K562 (cell line): ENCODE data around the gene ANO6. TPM values are rescaled to one million over a fixed set of nuclear protein-coding genes. Genes with fewer than 3 reads are reported as not detected.

Experiments used
- ATAC-seq: fragments of 200-7000 bp; cut with Tn5 transposase; 3 replicates; pipeline ENCODE4 v1.9.1; 2020; ENCODE audit warnings: moderate library complexity
- BruUV-seq: library from RNA; stranded (reverse); fragments of 400-500 nt; replicated peaks from 2 replicates; lab custom pipeline; 2021; lab: Mats Ljungman, UMichigan
- CTCF ChIA-PET: fragments of 300-600 bp; formaldehyde crosslinking; extraction: SDS; loops from one replicate; lab custom pipeline; 2021; ENCODE audit warnings: low intra/inter-chr PET ratio; lab: Yijun Ruan, JAX
- POLR2A ChIA-PET: fragments of 300-600, 350-650 bp; sonication (Branson Sonifier 250); formaldehyde crosslinking; extraction: SDS; loops from one replicate; lab custom pipeline; 2021; ENCODE audit warnings: antibody characterized with exemption, inconsistent platforms; lab: Yijun Ruan, JAX
- DNase-seq, 4 experiments: peaks; one replicate each; pipeline versions ENCODE4 v3.0.0 to v3.0.0-alpha.2; 2011 to 2018; ENCODE audit warnings: low spot score in 3 of 4, mixed read lengths in 3 of 4; ENCODE audit errors: extremely low read depth in 1 of 4
- FAIRE-seq: peaks from 2 replicates; lab custom pipeline; 2011; peaks lifted over from hg19 to GRCh38; lab: Jason Lieb, UNC
- H2AFZ ChIP-seq: 2 replicates; pipeline ENCODE4 v1.6.0; 2011; ENCODE audit warnings: low read depth, low read length, control low read depth, inconsistent platforms
- H3K27ac ChIP-seq: fragments of 200-600 bp; 3 replicates; pipeline ENCODE4 v1.8.0; 2011; ENCODE audit warnings: low read depth, mild to moderate bottlenecking, control low read depth, inconsistent platforms, low read length, moderate library complexity, mixed read lengths; ENCODE audit errors: extremely low read depth
- H3K27me3 ChIP-seq, 2 experiments: fragments of 300-600 bp in 1 of 2; 2 replicates in 1 of 2; 3 replicates in 1 of 2; pipeline versions ENCODE4 v1.6.0 to v1.8.0; 2011; ENCODE audit warnings: inconsistent platforms in 2 of 2, low read length in 2 of 2, mild to moderate bottlenecking in 1 of 2, mixed read lengths in 1 of 2, moderate library complexity in 1 of 2; ENCODE audit not compliant: control insufficient read depth in 2 of 2, insufficient read depth in 2 of 2
- H3K36me3 ChIP-seq: fragments of 300-600 bp; 3 replicates; pipeline ENCODE4 v1.8.0; 2011; ENCODE audit warnings: mild to moderate bottlenecking, low read length, inconsistent platforms; ENCODE audit not compliant: control insufficient read depth, insufficient read depth
- H3K4me1 ChIP-seq, 2 experiments: fragments of 200-600 bp in 1 of 2; replicated peaks in 1 of 2; 2 replicates in 1 of 2; 3 replicates in 1 of 2; pipeline versions ENCODE4 v1.5.1 to v1.8.0; 2011; ENCODE audit warnings: inconsistent platforms in 2 of 2, low read length in 2 of 2, mild to moderate bottlenecking in 1 of 2, mixed read lengths in 1 of 2, moderate library complexity in 1 of 2; ENCODE audit not compliant: control insufficient read depth in 2 of 2, insufficient read depth in 2 of 2
- H3K4me2 ChIP-seq: 2 replicates; pipeline ENCODE4 v1.6.1; 2011; ENCODE audit warnings: low read length, control low read depth, inconsistent platforms, mixed read lengths; ENCODE audit not compliant: insufficient read depth
- H3K4me3 ChIP-seq: fragments of 200-600 bp; sonication (generic), shearing (Covaris generic); 2 replicates; pipeline ENCODE4 v1.5.1; 2016; ENCODE audit warnings: control low read depth, inconsistent platforms
- H3K79me2 ChIP-seq: fragments of 200-600 bp; 3 replicates; pipeline ENCODE4 v1.8.0; 2011; ENCODE audit warnings: low read length, inconsistent platforms; ENCODE audit not compliant: control insufficient read depth, insufficient read depth
- H3K9ac ChIP-seq, 2 experiments: 2 replicates each; pipeline versions ENCODE4 v1.6.0 to v1.6.1; 2011; ENCODE audit warnings: low read depth in 2 of 2, low read length in 2 of 2, control low read depth in 1 of 2, inconsistent platforms in 1 of 2, mild to moderate bottlenecking in 1 of 2, mixed read lengths in 1 of 2; ENCODE audit not compliant: insufficient read depth in 1 of 2
- H3K9me1 ChIP-seq: one replicate; pipeline ENCODE4 v1.6.0; 2011; ENCODE audit warnings: inconsistent platforms, mild to moderate bottlenecking, low read length, moderate library complexity; ENCODE audit not compliant: control insufficient read depth, insufficient read depth
- H3K9me3 ChIP-seq: replicated peaks from 2 replicates; pipeline ENCODE4 v1.5.1; 2011; ENCODE audit warnings: low read depth, low read length, inconsistent platforms; ENCODE audit not compliant: control insufficient read depth, insufficient read depth
- H4K20me1 ChIP-seq: replicated peaks from 2 replicates; pipeline ENCODE4 v1.6.1; 2011; ENCODE audit warnings: low read length, inconsistent platforms, mixed read lengths; ENCODE audit not compliant: control insufficient read depth, insufficient read depth
- CHD2 ChIP-seq: IDR thresholded peaks from 2 replicates; pipeline ENCODE4 v1.6.1; 2011; ENCODE audit warnings: low read depth, low read length
- E4F1 ChIP-seq: fragments of 250-450 bp; sonication (Bioruptor Pico); IDR thresholded peaks from 2 replicates; pipeline ENCODE4 v1.5.0; 2021; ENCODE audit warnings: mild to moderate bottlenecking, borderline replicate concordance
- JUNB ChIP-seq: fragments of 450-650 bp; formaldehyde crosslinking; conservative IDR thresholded peaks from 2 replicates; pipeline ENCODE4 v1.4.0; 2020; ENCODE audit warnings: mild to moderate bottlenecking
- MAFK ChIP-seq: IDR thresholded peaks from 2 replicates; pipeline ENCODE4 v1.6.1; 2011; ENCODE audit warnings: low read length, improper control_type of control experiment
- MCM7 ChIP-seq, 2 experiments: fragments of 450-650 bp; IDR thresholded peaks; 2 replicates each; pipeline ENCODE4 v1.6.1; 2016 to 2018
- MTA2 ChIP-seq: fragments of 450-650 bp; IDR thresholded peaks from 2 replicates; pipeline ENCODE4 v1.6.1; 2016; ENCODE audit warnings: low read depth
- NR2C2 ChIP-seq, 2 experiments: fragments of 200-800 bp in 1 of 2; sonication (Bioruptor generic) in 1 of 2; sonication (generic) in 1 of 2; formaldehyde crosslinking in 1 of 2; IDR thresholded peaks; 2 replicates each; pipeline versions ENCODE4 v1.6.1 to v1.8.0; 2016 to 2022; ENCODE audit warnings: mild to moderate bottlenecking in 1 of 2, missing compliant biosample characterization in 1 of 2, missing genetic modification characterization in 1 of 2, missing genetic modification reagents in 1 of 2
- ZBTB26 ChIP-seq: fragments of 450-650 bp; formaldehyde crosslinking; IDR thresholded peaks from 2 replicates; pipeline ENCODE4 v1.4.0; 2022; ENCODE audit warnings: missing genetic modification characterization
- ZBTB7A ChIP-seq: IDR thresholded peaks from 2 replicates; pipeline ENCODE4 v1.6.1; 2011; ENCODE audit warnings: low read depth, mild to moderate bottlenecking, low read length, moderate library complexity, borderline replicate concordance; ENCODE audit not compliant: control insufficient read depth
- ZNF316 ChIP-seq: fragments of 450-650 bp; IDR thresholded peaks from 2 replicates; pipeline ENCODE4 v1.6.1; 2016
- ZNF449 ChIP-seq: fragments of 250-450 bp; sonication (Bioruptor Pico); IDR thresholded peaks from 2 replicates; pipeline ENCODE4 v1.8.0; 2022; ENCODE audit warnings: moderate library complexity, mild to moderate bottlenecking, inconsistent platforms
- in situ Hi-C: fragments of 300-500 bp; cut with MboI; formaldehyde crosslinking; loops from 4 replicates; pipeline ENCODE4 v1.15.0; 2018; ENCODE audit warnings: inconsistent platforms, mixed read lengths
- intact Hi-C: fragments of 100-400 bp; cut with micrococcal nuclease; formaldehyde crosslinking; loops from 2 replicates; pipeline ENCODE4 v1.14.2; 2022
- polyA plus RNA-seq, 8 experiments: library from polyadenylated mRNA; depleted of rRNA in 4 of 8; stranded (reverse) in 5 of 8; unstranded in 3 of 8; fragments of >200 nt; fragmentation: Nextera tagmentation in 2 of 8; fragmentation: Illumina TruSeq in 1 of 8; extraction: Ambion mirVana in 2 of 8; extraction: Trizol in 1 of 8; gene quantifications; 2 replicates each; pipeline versions ENCODE4 v1.2.1 to v1.2.3, GENCODE V29; 2011 to 2014; ENCODE audit warnings: inconsistent platforms in 1 of 8, missing spikeins in 1 of 8
- total RNA-seq, 7 experiments: library from RNA; depleted of rRNA in 6 of 7; stranded (reverse); fragments of >200 nt in 6 of 7; fragmentation: Illumina TruSeq in 2 of 7; extraction: Trizol in 2 of 7; gene quantifications; 2 replicates each; pipeline versions ENCODE4 v1.2.1 to v1.2.3, GENCODE V29; 2011 to 2021; ENCODE audit warnings: low replicate concordance in 1 of 7
- TF ChIP-seq, protein P1 (sequence below): fragments of 450-650 bp; IDR thresholded peaks from one replicate; pipeline ENCODE4 v1.6.1; 2018; ENCODE audit warnings: mild to moderate bottlenecking, moderate library complexity; ENCODE audit not compliant: partially characterized antibody
- TF ChIP-seq, protein P2 (sequence below): fragments of 150-350 bp; IDR thresholded peaks from 2 replicates; pipeline ENCODE4 v1.6.1; 2014; ENCODE audit warnings: low read depth, mild to moderate bottlenecking, low read length, borderline replicate concordance

ANO6 gene
- total and polyA plus RNA-seq, 9 of the 15 experiments (the other 6 are each of a cell fraction or from before 2014, with no cell fraction given) = 3.5 to 24.7 (median 20.3) TPM

DNA sequence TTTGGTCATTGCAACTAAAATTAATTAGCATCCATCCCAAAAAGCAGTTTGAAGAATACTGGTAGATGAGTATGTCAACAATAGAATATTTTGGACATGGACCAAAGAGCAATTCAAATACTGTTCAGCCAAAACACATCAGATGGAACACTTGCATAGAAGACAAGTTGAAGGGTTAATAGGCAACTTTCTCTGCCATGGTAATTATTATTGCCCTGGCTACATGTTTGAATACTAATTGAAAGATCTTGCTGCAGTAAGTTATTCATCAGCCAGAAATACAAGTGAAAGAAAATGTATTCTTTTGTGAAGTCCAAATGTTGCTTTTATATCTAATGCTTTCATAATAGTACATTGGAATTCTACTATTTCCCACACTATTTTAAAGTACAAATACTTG lies 10.1 kb downstream of the ANO6 start:
- H3K79me2 ChIP-seq = peaks cover 47% of the 10 kb centered on the region
- ChIA-PET POLR2A (no interaction called here), CTCF (no interaction called here)
- H3K4me2 ChIP-seq = no peak overlapping the region
- H2AFZ ChIP-seq = no peak overlapping the region
- peaks cover 2% of the 10 kb centered on the region; the same call in 2 of the 3 replicates for H3K36me3 ChIP-seq
- no peaks in the 10 kb centered on the region for H3K27me3 ChIP-seq
- no TSS peak for BruUV-seq
- 0 out of 2 replicates have a peak, but pooled peaks cover 8% of the 10 kb centered on the region for H4K20me1 ChIP-seq
- peaks cover 4 to 10% of the 10 kb centered on the region in 2 experiments; a peak in 4 of 5 replicates for H3K4me1 ChIP-seq
- intact Hi-C loops = no loop called here
- DNase-seq = no peak
- H3K4me3 ChIP-seq = no peak overlapping the region
- no peaks in the 10 kb centered on the region for H3K9me3 ChIP-seq
- peak; percentile 15 for FAIRE-seq
- H3K27ac ChIP-seq = no peak overlapping the region
- in situ Hi-C loops = no loop called here
- no peaks in the 10 kb centered on the region for H3K9me1 ChIP-seq
- no peak for ATAC-seq
- H3K9ac ChIP-seq = no peak overlapping the region
- TF ChIP-seq MAFK (no peak), NR2C2 (CRISPR knock-in tag; IDR thresholded peaks at IDR 0.05) (no peak), NR2C2 (tag; IDR thresholded peaks at IDR 0.05) (no peak), E4F1 (CRISPR knock-in tag) (no peak), ZNF316 (no peak), MTA2 (no peak), MCM7 (IDR thresholded peaks at IDR 0.05) (no peak), JUNB (CRISPR knock-in tag) (no peak), ZBTB26 (CRISPR knock-in tag) (no peak), CHD2 (no peak), ZNF449 (CRISPR knock-in tag) (no peak), ZBTB7A (no peak)
- TF ChIP-seq, protein P1, sequence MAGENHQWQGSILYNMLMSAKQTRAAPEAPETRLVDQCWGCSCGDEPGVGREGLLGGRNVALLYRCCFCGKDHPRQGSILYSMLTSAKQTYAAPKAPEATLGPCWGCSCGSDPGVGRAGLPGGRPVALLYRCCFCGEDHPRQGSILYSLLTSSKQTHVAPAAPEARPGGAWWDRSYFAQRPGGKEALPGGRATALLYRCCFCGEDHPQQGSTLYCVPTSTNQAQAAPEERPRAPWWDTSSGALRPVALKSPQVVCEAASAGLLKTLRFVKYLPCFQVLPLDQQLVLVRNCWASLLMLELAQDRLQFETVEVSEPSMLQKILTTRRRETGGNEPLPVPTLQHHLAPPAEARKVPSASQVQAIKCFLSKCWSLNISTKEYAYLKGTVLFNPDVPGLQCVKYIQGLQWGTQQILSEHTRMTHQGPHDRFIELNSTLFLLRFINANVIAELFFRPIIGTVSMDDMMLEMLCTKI = no peak
- TF ChIP-seq, protein P2, sequence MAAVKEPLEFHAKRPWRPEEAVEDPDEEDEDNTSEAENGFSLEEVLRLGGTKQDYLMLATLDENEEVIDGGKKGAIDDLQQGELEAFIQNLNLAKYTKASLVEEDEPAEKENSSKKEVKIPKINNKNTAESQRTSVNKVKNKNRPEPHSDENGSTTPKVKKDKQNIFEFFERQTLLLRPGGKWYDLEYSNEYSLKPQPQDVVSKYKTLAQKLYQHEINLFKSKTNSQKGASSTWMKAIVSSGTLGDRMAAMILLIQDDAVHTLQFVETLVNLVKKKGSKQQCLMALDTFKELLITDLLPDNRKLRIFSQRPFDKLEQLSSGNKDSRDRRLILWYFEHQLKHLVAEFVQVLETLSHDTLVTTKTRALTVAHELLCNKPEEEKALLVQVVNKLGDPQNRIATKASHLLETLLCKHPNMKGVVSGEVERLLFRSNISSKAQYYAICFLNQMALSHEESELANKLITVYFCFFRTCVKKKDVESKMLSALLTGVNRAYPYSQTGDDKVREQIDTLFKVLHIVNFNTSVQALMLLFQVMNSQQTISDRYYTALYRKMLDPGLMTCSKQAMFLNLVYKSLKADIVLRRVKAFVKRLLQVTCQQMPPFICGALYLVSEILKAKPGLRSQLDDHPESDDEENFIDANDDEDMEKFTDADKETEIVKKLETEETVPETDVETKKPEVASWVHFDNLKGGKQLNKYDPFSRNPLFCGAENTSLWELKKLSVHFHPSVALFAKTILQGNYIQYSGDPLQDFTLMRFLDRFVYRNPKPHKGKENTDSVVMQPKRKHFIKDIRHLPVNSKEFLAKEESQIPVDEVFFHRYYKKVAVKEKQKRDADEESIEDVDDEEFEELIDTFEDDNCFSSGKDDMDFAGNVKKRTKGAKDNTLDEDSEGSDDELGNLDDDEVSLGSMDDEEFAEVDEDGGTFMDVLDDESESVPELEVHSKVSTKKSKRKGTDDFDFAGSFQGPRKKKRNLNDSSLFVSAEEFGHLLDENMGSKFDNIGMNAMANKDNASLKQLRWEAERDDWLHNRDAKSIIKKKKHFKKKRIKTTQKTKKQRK = no peak
